AG04449 (cell line): ENCODE data around the gene CALCOCO1.

ENCODE experiments used
- CTCF ChIA-PET: fragments of 350-600 bp; formaldehyde crosslinking; extraction: SDS; loops from one replicate; lab custom pipeline; 2021; ENCODE audit warnings: antibody characterized with exemption; lab: Yijun Ruan, JAX
- POLR2A ChIA-PET: fragments of 400-600, 350-600 bp; formaldehyde crosslinking; extraction: SDS; loops from one replicate; lab custom pipeline; 2020; ENCODE audit warnings: antibody characterized with exemption, inconsistent platforms; lab: Yijun Ruan, JAX
- DNase-seq: peaks from one replicate; pipeline ENCODE4 v3.0.0-alpha.2; 2010; ENCODE audit warnings: low read depth, low spot score
- H3K4me3 ChIP-seq: 2 replicates; pipeline ENCODE4 v1.5.1; 2011; ENCODE audit warnings: low read depth, mild to moderate bottlenecking, control low read depth, low read length
- CTCF ChIP-seq: IDR thresholded peaks from one replicate; pipeline ENCODE4 v1.5.1; 2011; ENCODE audit warnings: mild to moderate bottlenecking, moderate library complexity, low read length, control low read depth, inconsistent platforms; ENCODE audit not compliant: insufficient read depth; ENCODE audit errors: missing control alignments

CALCOCO1 gene

GRCh38 chr12:53755451-53755891, 28.2 kb upstream of the CALCOCO1 start:
- ChIA-PET POLR2A (no interaction called here), CTCF (interaction anchor here (0.6 to 7.8 kb wide), 7 partner anchors 9 to 460 kb away, joined by 3 to 87 read pairs (median 27); no protein-coding TSS in a partner anchor)
- no peak for TF ChIP-seq CTCF
- no peak overlapping the region for H3K4me3 ChIP-seq
- no peak for DNase-seq

- CTCF ChIA-PET = interaction anchor here (0.6 to 7.8 kb wide), 11 partner anchors 8 to 461 kb away, joined by 3 to 87 read pairs (median 3); no protein-coding TSS in a partner anchor
- DNase-seq = no peak
- TF ChIP-seq CTCF = no peak
- POLR2A ChIA-PET = no interaction called here
- no peak overlapping the region for H3K4me3 ChIP-seq
Observed at GRCh38 chr12:53754633-53755264, 27.5 kb upstream of the CALCOCO1 start.

- no peak for DNase-seq
- H3K4me3 ChIP-seq = no peak overlapping the region
- POLR2A ChIA-PET = no interaction called here
- CTCF ChIA-PET = interaction anchor here (0.9 to 7.8 kb wide), 10 partner anchors 7 to 460 kb away, joined by 3 to 87 read pairs (median 8); no protein-coding TSS in a partner anchor
- no peak for TF ChIP-seq CTCF
Observed at GRCh38 chr12:53754188-53754585, 26.9 kb upstream of the CALCOCO1 start.

- POLR2A ChIA-PET = no interaction called here
- no peak for TF ChIP-seq CTCF
- H3K4me3 ChIP-seq = no peak overlapping the region
- DNase-seq = no peak
- CTCF ChIA-PET = interaction anchor here (0.6 to 7.8 kb wide), 11 partner anchors 9 to 466 kb away, joined by 3 to 71 read pairs (median 14); no protein-coding TSS in a partner anchor
Observed at GRCh38 chr12:53752621-53753020, 25.4 kb upstream of the CALCOCO1 start.

GRCh38 chr12:53752192-53752601, 24.9 kb upstream of the CALCOCO1 start:
- no peak for DNase-seq
- TF ChIP-seq CTCF = no peak
- POLR2A ChIA-PET = no interaction called here
- no peak overlapping the region for H3K4me3 ChIP-seq
- CTCF ChIA-PET = interaction anchor here (0.7 to 7.8 kb wide), 8 partner anchors 10 to 406 kb away, joined by 3 to 71 read pairs (median 16); no protein-coding TSS in a partner anchor
